ENCODE data around the gene ICA1. TPM values are rescaled to one million over a fixed set of nuclear protein-coding genes. Genes with fewer than 3 reads are reported as not detected.

The ICA1 gene
- total and polyA plus RNA-seq, 4 donors, result 15.5 to 41.2 (median 30.5) TPM

GRCh38 chr7:8217200-8218068 is 44.5 kb downstream of the ICA1 start:
- 100% methylated on average over 1 of the region's 7 CpGs for WGBS (ENCODE audit: insufficient coverage)
- no peaks in the 10 kb centered on the region for H3K9me3 ChIP-seq (ENCODE audit: control insufficient read depth, insufficient read depth, low read length)
- H3K27me3 ChIP-seq (ENCODE audit: control insufficient read depth, insufficient read depth, low read length), result no peaks in the 10 kb centered on the region
- H3K4me3 ChIP-seq (ENCODE audit: low read depth, low read length), result no peak overlapping the region
- H3K36me3 ChIP-seq (ENCODE audit: control insufficient read depth, insufficient read depth, low read length), result peaks cover 3% of the 10 kb centered on the region
- DNase-seq (ENCODE audit: low read depth in 4 of 6, low spot score in 6 of 6), result peak; percentile 65 to 97 (median 78)
- peaks cover 5% of the 10 kb centered on the region for H3K4me1 ChIP-seq (ENCODE audit: control insufficient read depth, insufficient read depth, low read length)
- peak overlapping the region; percentile 44 for H3K27ac ChIP-seq (ENCODE audit: low read depth, low read length)

- no peaks in the 10 kb centered on the region for H3K9me3 ChIP-seq (ENCODE audit: control insufficient read depth, insufficient read depth, low read length)
- peaks cover 5% of the 10 kb centered on the region for H3K4me1 ChIP-seq (ENCODE audit: control insufficient read depth, insufficient read depth, low read length)
- peaks cover 3% of the 10 kb centered on the region for H3K36me3 ChIP-seq (ENCODE audit: control insufficient read depth, insufficient read depth, low read length)
- H3K4me3 ChIP-seq (ENCODE audit: low read depth, low read length), result no peak overlapping the region
- no peak for DNase-seq (ENCODE audit: low read depth in 4 of 6, low spot score in 6 of 6)
- WGBS (ENCODE audit: insufficient coverage), result no CpG with 5 or more reads among the region's 3 CpGs
- no peaks in the 10 kb centered on the region for H3K27me3 ChIP-seq (ENCODE audit: control insufficient read depth, insufficient read depth, low read length)
- no peak overlapping the region for H3K27ac ChIP-seq (ENCODE audit: low read depth, low read length)
Observed at GRCh38 chr7:8216334-8216690, 45.7 kb downstream of the ICA1 start.

GRCh38 chr7:8215648-8216333 is 46.2 kb downstream of the ICA1 start:
- Histone ChIP-seq H3K4me1 (ENCODE audit: control insufficient read depth, insufficient read depth, low read length) (peaks cover 5% of the 10 kb centered on the region), H3K9me3 (ENCODE audit: control insufficient read depth, insufficient read depth, low read length) (no peaks in the 10 kb centered on the region), H3K27me3 (ENCODE audit: control insufficient read depth, insufficient read depth, low read length) (no peaks in the 10 kb centered on the region), H3K27ac (ENCODE audit: low read depth, low read length) (no peak overlapping the region), H3K4me3 (ENCODE audit: low read depth, low read length) (no peak overlapping the region), H3K36me3 (ENCODE audit: control insufficient read depth, insufficient read depth, low read length) (peaks cover 3% of the 10 kb centered on the region)
- no peak for DNase-seq (ENCODE audit: low read depth in 4 of 6, low spot score in 6 of 6)
- 70% methylated on average over 2 of the region's 6 CpGs for WGBS (ENCODE audit: insufficient coverage)

GRCh38 chr7:8214244-8214824 is 47.6 kb downstream of the ICA1 start:
- Histone ChIP-seq H3K4me1 (ENCODE audit: control insufficient read depth, insufficient read depth, low read length) (peaks cover 5% of the 10 kb centered on the region), H3K36me3 (ENCODE audit: control insufficient read depth, insufficient read depth, low read length) (peaks cover 3% of the 10 kb centered on the region), H3K27me3 (ENCODE audit: control insufficient read depth, insufficient read depth, low read length) (no peaks in the 10 kb centered on the region), H3K4me3 (ENCODE audit: low read depth, low read length) (no peak overlapping the region), H3K27ac (ENCODE audit: low read depth, low read length) (no peak overlapping the region), H3K9me3 (ENCODE audit: control insufficient read depth, insufficient read depth, low read length) (no peaks in the 10 kb centered on the region)
- 62% methylated on average over 2 of the region's 8 CpGs for WGBS (ENCODE audit: insufficient coverage)
- DNase-seq (ENCODE audit: low read depth in 4 of 6, low spot score in 6 of 6), result peak in 2 of 6 donors; percentile 64 to 78

GRCh38 chr7:8213381-8213780 is 48.6 kb downstream of the ICA1 start:
- H3K36me3 ChIP-seq (ENCODE audit: control insufficient read depth, insufficient read depth, low read length), result no peaks in the 10 kb centered on the region
- no peaks in the 10 kb centered on the region for H3K9me3 ChIP-seq (ENCODE audit: control insufficient read depth, insufficient read depth, low read length)
- H3K27ac ChIP-seq (ENCODE audit: low read depth, low read length), result no peak overlapping the region
- H3K4me3 ChIP-seq (ENCODE audit: low read depth, low read length), result no peak overlapping the region
- DNase-seq (ENCODE audit: low read depth in 4 of 6, low spot score in 6 of 6), result no peak
- peaks cover 5% of the 10 kb centered on the region for H3K4me1 ChIP-seq (ENCODE audit: control insufficient read depth, insufficient read depth, low read length)
- WGBS (ENCODE audit: insufficient coverage), result 100% methylated on average over 1 of the region's 2 CpGs
- no peaks in the 10 kb centered on the region for H3K27me3 ChIP-seq (ENCODE audit: control insufficient read depth, insufficient read depth, low read length)

GRCh38 chr7:8212638-8213037 is 49.3 kb downstream of the ICA1 start:
- no peaks in the 10 kb centered on the region for H3K9me3 ChIP-seq (ENCODE audit: control insufficient read depth, insufficient read depth, low read length)
- no peak overlapping the region for H3K27ac ChIP-seq (ENCODE audit: low read depth, low read length)
- peak in 2 of 6 donors; percentile 49 to 73 for DNase-seq (ENCODE audit: low read depth in 4 of 6, low spot score in 6 of 6)
- H3K4me1 ChIP-seq (ENCODE audit: control insufficient read depth, insufficient read depth, low read length), result peaks cover 5% of the 10 kb centered on the region
- H3K4me3 ChIP-seq (ENCODE audit: low read depth, low read length), result no peak overlapping the region
- H3K27me3 ChIP-seq (ENCODE audit: control insufficient read depth, insufficient read depth, low read length), result no peaks in the 10 kb centered on the region
- WGBS (ENCODE audit: insufficient coverage), result 72% methylated on average over 4 of the region's 5 CpGs
- no peaks in the 10 kb centered on the region for H3K36me3 ChIP-seq (ENCODE audit: control insufficient read depth, insufficient read depth, low read length)

- no peaks in the 10 kb centered on the region for H3K9me3 ChIP-seq (ENCODE audit: control insufficient read depth, insufficient read depth, low read length)
- no peak for DNase-seq (ENCODE audit: low read depth in 4 of 6, low spot score in 6 of 6)
- no peak overlapping the region for H3K4me3 ChIP-seq (ENCODE audit: low read depth, low read length)
- peaks cover 5% of the 10 kb centered on the region for H3K4me1 ChIP-seq (ENCODE audit: control insufficient read depth, insufficient read depth, low read length)
- no peak overlapping the region for H3K27ac ChIP-seq (ENCODE audit: low read depth, low read length)
- no peaks in the 10 kb centered on the region for H3K27me3 ChIP-seq (ENCODE audit: control insufficient read depth, insufficient read depth, low read length)
- no CpG with 5 or more reads among the region's 1 CpG for WGBS (ENCODE audit: insufficient coverage)
- H3K36me3 ChIP-seq (ENCODE audit: control insufficient read depth, insufficient read depth, low read length), result no peaks in the 10 kb centered on the region
Observed at GRCh38 chr7:8211725-8212096, 50.3 kb downstream of the ICA1 start.

- H3K27ac ChIP-seq (ENCODE audit: low read depth, low read length), result no peak overlapping the region
- no peaks in the 10 kb centered on the region for H3K9me3 ChIP-seq (ENCODE audit: control insufficient read depth, insufficient read depth, low read length)
- DNase-seq (ENCODE audit: low read depth in 4 of 6, low spot score in 6 of 6), result no peak
- H3K36me3 ChIP-seq (ENCODE audit: control insufficient read depth, insufficient read depth, low read length), result no peaks in the 10 kb centered on the region
- H3K27me3 ChIP-seq (ENCODE audit: control insufficient read depth, insufficient read depth, low read length), result no peaks in the 10 kb centered on the region
- peaks cover 5% of the 10 kb centered on the region for H3K4me1 ChIP-seq (ENCODE audit: control insufficient read depth, insufficient read depth, low read length)
- H3K4me3 ChIP-seq (ENCODE audit: low read depth, low read length), result no peak overlapping the region
- WGBS (ENCODE audit: insufficient coverage), result 90% methylated on average over 6 of the region's 10 CpGs
Observed at GRCh38 chr7:8210845-8211724, 50.9 kb downstream of the ICA1 start.

GRCh38 chr7:8209353-8209752 is 52.6 kb downstream of the ICA1 start:
- H3K4me1 ChIP-seq (ENCODE audit: control insufficient read depth, insufficient read depth, low read length), result peaks cover 4% of the 10 kb centered on the region
- 5% methylated on average over 1 of the region's 4 CpGs for WGBS (ENCODE audit: insufficient coverage)
- no peak for DNase-seq (ENCODE audit: low read depth in 4 of 6, low spot score in 6 of 6)
- H3K27me3 ChIP-seq (ENCODE audit: control insufficient read depth, insufficient read depth, low read length), result no peaks in the 10 kb centered on the region
- no peak overlapping the region for H3K27ac ChIP-seq (ENCODE audit: low read depth, low read length)
- no peaks in the 10 kb centered on the region for H3K9me3 ChIP-seq (ENCODE audit: control insufficient read depth, insufficient read depth, low read length)
- no peak overlapping the region for H3K4me3 ChIP-seq (ENCODE audit: low read depth, low read length)
- H3K36me3 ChIP-seq (ENCODE audit: control insufficient read depth, insufficient read depth, low read length), result no peaks in the 10 kb centered on the region

Measured in spinal cord (tissue), 10 donors.